Naive B cell (primary cell): ENCODE measurements around the gene C6orf89. TPM values are rescaled to one million over a fixed set of nuclear protein-coding genes. Genes with fewer than 3 reads are reported as not detected.
A peak's percentile ranks its signal among the peaks of the same experiment; 100 is the strongest.
"Not testable (repeated sequence)": the region's sequence is repeated elsewhere in the genome, so short reads cannot be mapped to it uniquely, and the experiment has no call there.

ENCODE experiments used
- ATAC-seq, 2 donors: fragments of 150-1000 bp; cut with Tn5 transposase; 2 replicates each; pipeline ENCODE4 v1.10.0; 2021; ENCODE audit warnings: low read depth in 2 of 2, mild to moderate bottlenecking in 2 of 2, moderate library complexity in 2 of 2
- DNase-seq: peaks from one replicate; pipeline ENCODE4 v3.0.0; 2022
- H3K27ac Mint-ChIP-seq, 6 donors: one replicate each; pipeline ENCODE4 v1.8.0; 2020 to 2022; ENCODE audit warnings: mild to moderate bottlenecking in 6 of 6, mixed read lengths in 6 of 6, moderate library complexity in 5 of 6, inconsistent platforms in 2 of 6
- H3K27me3 Mint-ChIP-seq, 3 donors: one replicate each; pipeline ENCODE4 v1.8.0; 2021 to 2022; ENCODE audit warnings: mixed read lengths in 3 of 3, mild to moderate bottlenecking in 1 of 3
- H3K36me3 Mint-ChIP-seq, 2 donors: one replicate each; pipeline ENCODE4 v1.8.0; 2020 to 2022; ENCODE audit warnings: mixed read lengths in 2 of 2, inconsistent platforms in 1 of 2, mild to moderate bottlenecking in 1 of 2
- H3K4me1 Mint-ChIP-seq, 3 donors: one replicate each; pipeline ENCODE4 v1.8.0; 2020 to 2022; ENCODE audit warnings: mixed read lengths in 3 of 3, inconsistent platforms in 1 of 3, mild to moderate bottlenecking in 1 of 3, moderate library complexity in 1 of 3
- H3K4me3 Mint-ChIP-seq, 8 donors: one replicate each; pipeline ENCODE4 v1.8.0; 2020 to 2022; ENCODE audit warnings: mild to moderate bottlenecking in 8 of 8, mixed read lengths in 8 of 8, moderate library complexity in 8 of 8, inconsistent platforms in 2 of 8
- H3K9me3 Mint-ChIP-seq, 7 donors: one replicate each; pipeline ENCODE4 v1.8.0; 2020 to 2022; ENCODE audit warnings: mixed read lengths in 7 of 7, mild to moderate bottlenecking in 5 of 7, inconsistent platforms in 2 of 7, moderate library complexity in 1 of 7
- polyA plus RNA-seq, 6 donors: library from polyadenylated mRNA; unstranded; fragments of 300-500 nt; fragmentation: Illumina TruSeq; gene quantifications; one replicate each; pipeline ENCODE4 v1.2.3, GENCODE V29; 2021; ENCODE audit warnings: low read depth in 6 of 6

C6orf89 gene
- polyA plus RNA-seq, 6 donors from 2014 or later = 24.1 to 37.5 (median 34.4) TPM

- Mint-ChIP-seq H3K4me1 (peaks cover 4 to 8% (median 6%) of the 10 kb centered on the region in 3 donors), H3K27me3 (no peaks in the 10 kb centered on the region), H3K4me3 (no peak overlapping the region), H3K36me3 (peaks cover 0 to 8% of the 10 kb centered on the region in 2 donors), H3K9me3 (no peaks in the 10 kb centered on the region), H3K27ac (no peak overlapping the region)
- no peak for ATAC-seq
- no peak for DNase-seq
Observed at GRCh38 chr6:36926708-36927513, 41.2 kb downstream of the C6orf89 start.

- Mint-ChIP-seq H3K4me3 (no peak overlapping the region), H3K4me1 (peaks cover 4 to 8% (median 6%) of the 10 kb centered on the region in 3 donors), H3K36me3 (peaks cover 0 to 8% of the 10 kb centered on the region in 2 donors), H3K27me3 (no peaks in the 10 kb centered on the region), H3K27ac (peak overlapping the region in 2 of 6 donors; percentile 38 to 44), H3K9me3 (no peaks in the 10 kb centered on the region)
- ATAC-seq = no peak
- no peak for DNase-seq
Observed at GRCh38 chr6:36927691-36928546, 42.2 kb downstream of the C6orf89 start.

GRCh38 chr6:36928547-36928918, 42.8 kb downstream of the C6orf89 start:
- Mint-ChIP-seq H3K4me3 (no peak overlapping the region), H3K27ac (peak overlapping the region in 2 of 6 donors; percentile 38 to 52)

GRCh38 chr6:36929152-36929551, 43.4 kb downstream of the C6orf89 start:
- Mint-ChIP-seq H3K4me3 (peak overlapping the region in 1 of 8 donors; percentile 78), H3K9me3 (no peaks in the 10 kb centered on the region), H3K27ac (peak overlapping the region in 1 of 6 donors; percentile 52), H3K36me3 (peaks cover 0 to 7% of the 10 kb centered on the region in 2 donors), H3K27me3 (no peaks in the 10 kb centered on the region), H3K4me1 (peaks cover 4 to 8% (median 6%) of the 10 kb centered on the region in 3 donors)
- no peak for ATAC-seq
- DNase-seq = no peak

More at GRCh38 chr6:36928547-36928918, 42.8 kb downstream of the C6orf89 start:
- ATAC-seq = no peak
- Mint-ChIP-seq H3K27me3 (no peaks in the 10 kb centered on the region), H3K36me3 (peaks cover 0 to 8% of the 10 kb centered on the region in 2 donors), H3K9me3 (no peaks in the 10 kb centered on the region), H3K4me1 (peaks cover 4 to 8% (median 6%) of the 10 kb centered on the region in 3 donors)
- no peak for DNase-seq

- Mint-ChIP-seq H3K27me3 (no peaks in the 10 kb centered on the region), H3K4me3 (peak overlapping the region in 1 of 8 donors; percentile 78), H3K9me3 (no peaks in the 10 kb centered on the region), H3K4me1 (peaks cover 4 to 8% (median 6%) of the 10 kb centered on the region in 3 donors), H3K27ac (peak overlapping the region in 2 of 6 donors; percentile 22 to 25), H3K36me3 (peaks cover 0 to 3% of the 10 kb centered on the region in 2 donors)
- DNase-seq (no peak), ATAC-seq (no peak)
Observed at GRCh38 chr6:36929607-36930006, 43.9 kb downstream of the C6orf89 start.

GRCh38 chr6:36930483-36930882, 44.7 kb downstream of the C6orf89 start:
- Mint-ChIP-seq H3K9me3 (no peaks in the 10 kb centered on the region), H3K36me3 (no peaks in the 10 kb centered on the region), H3K27me3 (no peaks in the 10 kb centered on the region), H3K4me3 (no peak overlapping the region), H3K4me1 (peaks cover 4 to 8% (median 6%) of the 10 kb centered on the region in 3 donors), H3K27ac (peak overlapping the region in 2 of 6 donors; percentile 19 to 40)
- no peak for DNase-seq
- ATAC-seq = no peak

- H3K27me3 Mint-ChIP-seq = peaks cover 0 to 14% (median 8%) of the 10 kb centered on the region in 3 donors
- H3K27ac Mint-ChIP-seq = no peak overlapping the region
- H3K4me1 Mint-ChIP-seq = peaks cover 0 to 4% (median 0%) of the 10 kb centered on the region in 3 donors
- no peak overlapping the region for H3K4me3 Mint-ChIP-seq
- no peaks in the 10 kb centered on the region for H3K36me3 Mint-ChIP-seq
- DNase-seq (no peak), ATAC-seq (no peak)
- no peaks in the 10 kb centered on the region for H3K9me3 Mint-ChIP-seq
Observed at GRCh38 chr6:36933102-36933501, 47.4 kb downstream of the C6orf89 start.

GRCh38 chr6:36933519-36933918, 47.8 kb downstream of the C6orf89 start:
- H3K36me3 Mint-ChIP-seq = no peaks in the 10 kb centered on the region
- ATAC-seq = no peak
- no peak overlapping the region for H3K4me3 Mint-ChIP-seq

GRCh38 chr6:36934901-36935300, 49.1 kb downstream of the C6orf89 start:
- ATAC-seq = no peak
- peak overlapping the region in 1 of 6 donors; percentile 27 for H3K27ac Mint-ChIP-seq
- H3K4me3 Mint-ChIP-seq = no peak overlapping the region
- H3K9me3 Mint-ChIP-seq = no peaks in the 10 kb centered on the region
- no peaks in the 10 kb centered on the region for H3K36me3 Mint-ChIP-seq
- no peak for DNase-seq
- H3K27me3 Mint-ChIP-seq = peaks cover 9 to 22% (median 21%) of the 10 kb centered on the region in 3 donors
- peaks cover 0 to 4% (median 0%) of the 10 kb centered on the region in 3 donors for H3K4me1 Mint-ChIP-seq

More at GRCh38 chr6:36933519-36933918, 47.8 kb downstream of the C6orf89 start:
- no peaks in the 10 kb centered on the region for H3K9me3 Mint-ChIP-seq
- peaks cover 0 to 4% (median 0%) of the 10 kb centered on the region in 3 donors for H3K4me1 Mint-ChIP-seq
- peaks cover 0 to 14% (median 8%) of the 10 kb centered on the region in 3 donors for H3K27me3 Mint-ChIP-seq
- no peak for DNase-seq
- H3K27ac Mint-ChIP-seq = no peak overlapping the region

GRCh38 chr6:36936824-36937223, 51.1 kb downstream of the C6orf89 start:
- DNase-seq (no peak), ATAC-seq (no peak)
- H3K27me3 Mint-ChIP-seq = peaks cover 11 to 29% (median 29%) of the 10 kb centered on the region in 3 donors
- peaks cover 0 to 4% (median 4%) of the 10 kb centered on the region in 3 donors for H3K4me1 Mint-ChIP-seq
- H3K27ac Mint-ChIP-seq = no peak overlapping the region
- H3K9me3 Mint-ChIP-seq = no peaks in the 10 kb centered on the region
- H3K4me3 Mint-ChIP-seq = no peak overlapping the region
- H3K36me3 Mint-ChIP-seq = no peaks in the 10 kb centered on the region

GRCh38 chr6:36937896-36938295, 52.1 kb downstream of the C6orf89 start:
- ATAC-seq = no peak
- Mint-ChIP-seq H3K36me3 (no peaks in the 10 kb centered on the region), H3K27me3 (peaks cover 11 to 29% (median 29%) of the 10 kb centered on the region in 3 donors), H3K4me1 (peaks cover 0 to 4% (median 4%) of the 10 kb centered on the region in 3 donors), H3K9me3 (no peaks in the 10 kb centered on the region), H3K27ac (no peak overlapping the region), H3K4me3 (no peak overlapping the region)
- DNase-seq = no peak

GRCh38 chr6:36938536-36938935, 52.8 kb downstream of the C6orf89 start:
- ATAC-seq (no peak), DNase-seq (no peak)
- Mint-ChIP-seq H3K9me3 (no peaks in the 10 kb centered on the region), H3K4me1 (peaks cover 4 to 8% (median 8%) of the 10 kb centered on the region in 3 donors), H3K27ac (peak overlapping the region in 1 of 6 donors; percentile 12), H3K36me3 (no peaks in the 10 kb centered on the region), H3K4me3 (no peak overlapping the region), H3K27me3 (peaks cover 11 to 29% (median 29%) of the 10 kb centered on the region in 3 donors)

- not testable (repeated sequence) for H3K4me1 Mint-ChIP-seq, H3K4me3 Mint-ChIP-seq, H3K36me3 Mint-ChIP-seq, H3K9me3 Mint-ChIP-seq, ATAC-seq, DNase-seq
- Mint-ChIP-seq H3K27ac (peak overlapping the region in 1 of 6 donors; percentile 61), H3K27me3 (peaks cover 11 to 29% (median 29%) of the 10 kb centered on the region in 3 donors)
Observed at GRCh38 chr6:36939005-36939404, 53.3 kb downstream of the C6orf89 start.
